Muscle layer of duodenum (tissue), 2 donors: ENCODE results near the gene EDAR.

Source experiments
- H3K27ac ChIP-seq: one replicate; pipeline ENCODE4 v1.7.0; 2013; ENCODE audit warnings: mild to moderate bottlenecking, low read length
- H3K27me3 ChIP-seq: one replicate; pipeline ENCODE4 v1.7.0; 2013; ENCODE audit warnings: low read depth, mild to moderate bottlenecking, control low read depth, low read length
- H3K36me3 ChIP-seq, 2 donors: one replicate each; pipeline ENCODE4 v1.7.0; 2013; ENCODE audit warnings: low read length in 2 of 2, control low read depth in 1 of 2, mild to moderate bottlenecking in 1 of 2; ENCODE audit not compliant: insufficient read depth in 2 of 2, control insufficient read depth in 1 of 2
- H3K4me1 ChIP-seq, 2 donors: one replicate each; pipeline ENCODE4 v1.7.0; 2013; ENCODE audit warnings: low read length in 2 of 2, mild to moderate bottlenecking in 2 of 2, control low read depth in 1 of 2, moderate library complexity in 1 of 2; ENCODE audit not compliant: insufficient read depth in 2 of 2, control insufficient read depth in 1 of 2
- H3K4me3 ChIP-seq, 2 donors: one replicate each; pipeline ENCODE4 v1.7.0; 2013; ENCODE audit warnings: low read length in 2 of 2, low read depth in 1 of 2, mild to moderate bottlenecking in 1 of 2
- H3K9me3 ChIP-seq, 2 donors: one replicate each; pipeline ENCODE4 v1.7.0; 2013; ENCODE audit warnings: low read length in 2 of 2, control low read depth in 1 of 2, mild to moderate bottlenecking in 1 of 2; ENCODE audit not compliant: control insufficient read depth in 1 of 2
- donor health status: healthy.

Gene EDAR

GRCh38 chr2:109021895-109022300 is 32.9 kb upstream of the EDAR start:
- no peaks in the 10 kb centered on the region for H3K27me3 ChIP-seq
- H3K4me3 ChIP-seq = no peak overlapping the region
- H3K9me3 ChIP-seq = no peaks in the 10 kb centered on the region
- no peaks in the 10 kb centered on the region for H3K36me3 ChIP-seq
- H3K4me1 ChIP-seq = no peaks in the 10 kb centered on the region
- no peak overlapping the region for H3K27ac ChIP-seq

- Histone ChIP-seq H3K9me3 (no peaks in the 10 kb centered on the region), H3K27ac (no peak overlapping the region), H3K27me3 (no peaks in the 10 kb centered on the region), H3K4me1 (no peaks in the 10 kb centered on the region), H3K36me3 (no peaks in the 10 kb centered on the region), H3K4me3 (no peak overlapping the region)
Measured at GRCh38 chr2:109020217-109020637, 31.2 kb upstream of the EDAR start.

- Histone ChIP-seq H3K36me3 (no peaks in the 10 kb centered on the region), H3K9me3 (no peaks in the 10 kb centered on the region), H3K27ac (no peak overlapping the region), H3K4me3 (no peak overlapping the region), H3K4me1 (no peaks in the 10 kb centered on the region), H3K27me3 (no peaks in the 10 kb centered on the region)
Measured at GRCh38 chr2:109018452-109018851, 29.4 kb upstream of the EDAR start.

- H3K4me1 ChIP-seq = no peaks in the 10 kb centered on the region
- no peak overlapping the region for H3K4me3 ChIP-seq
- H3K27me3 ChIP-seq = no peaks in the 10 kb centered on the region
- no peak overlapping the region for H3K27ac ChIP-seq
- H3K9me3 ChIP-seq = no peaks in the 10 kb centered on the region
- H3K36me3 ChIP-seq = no peaks in the 10 kb centered on the region
Measured at GRCh38 chr2:109017017-109017416, 28.0 kb upstream of the EDAR start.

- H3K9me3 ChIP-seq = no peaks in the 10 kb centered on the region
- H3K4me1 ChIP-seq = no peaks in the 10 kb centered on the region
- no peaks in the 10 kb centered on the region for H3K36me3 ChIP-seq
- no peak overlapping the region for H3K4me3 ChIP-seq
- no peak overlapping the region for H3K27ac ChIP-seq
- no peaks in the 10 kb centered on the region for H3K27me3 ChIP-seq
Measured at GRCh38 chr2:109016376-109016775, 27.4 kb upstream of the EDAR start.

GRCh38 chr2:109014476-109014875 is 25.5 kb upstream of the EDAR start:
- H3K4me3 ChIP-seq = no peak overlapping the region
- H3K27ac ChIP-seq = no peak overlapping the region
- H3K36me3 ChIP-seq = no peaks in the 10 kb centered on the region
- H3K4me1 ChIP-seq = no peaks in the 10 kb centered on the region
- H3K27me3 ChIP-seq = no peaks in the 10 kb centered on the region
- H3K9me3 ChIP-seq = no peaks in the 10 kb centered on the region

GRCh38 chr2:109013051-109013450 is 24.0 kb upstream of the EDAR start:
- Histone ChIP-seq H3K27ac (no peak overlapping the region), H3K9me3 (no peaks in the 10 kb centered on the region), H3K27me3 (no peaks in the 10 kb centered on the region), H3K36me3 (no peaks in the 10 kb centered on the region), H3K4me1 (no peaks in the 10 kb centered on the region), H3K4me3 (no peak overlapping the region)

- Histone ChIP-seq H3K27ac (no peak overlapping the region), H3K36me3 (no peaks in the 10 kb centered on the region), H3K27me3 (no peaks in the 10 kb centered on the region), H3K4me3 (no peak overlapping the region), H3K9me3 (no peaks in the 10 kb centered on the region), H3K4me1 (no peaks in the 10 kb centered on the region)
Measured at GRCh38 chr2:109009920-109010610, 21.0 kb upstream of the EDAR start.

- H3K9me3 ChIP-seq = no peaks in the 10 kb centered on the region
Measured at GRCh38 chr2:109006971-109007370, 18.0 kb upstream of the EDAR start.

GRCh38 chr2:109005686-109006204 is 16.7 kb upstream of the EDAR start:
- Histone ChIP-seq H3K9me3 (no peaks in the 10 kb centered on the region), H3K4me3 (no peak overlapping the region), H3K27ac (no peak overlapping the region), H3K27me3 (no peaks in the 10 kb centered on the region), H3K36me3 (no peaks in the 10 kb centered on the region), H3K4me1 (no peaks in the 10 kb centered on the region)

More at GRCh38 chr2:109006971-109007370, 18.0 kb upstream of the EDAR start:
- Histone ChIP-seq H3K4me3 (no peak overlapping the region), H3K4me1 (no peaks in the 10 kb centered on the region), H3K27ac (no peak overlapping the region), H3K27me3 (no peaks in the 10 kb centered on the region), H3K36me3 (no peaks in the 10 kb centered on the region)

GRCh38 chr2:109001201-109001600 is 12.2 kb upstream of the EDAR start:
- Histone ChIP-seq H3K4me3 (no peak overlapping the region), H3K27ac (no peak overlapping the region), H3K27me3 (no peaks in the 10 kb centered on the region), H3K9me3 (no peaks in the 10 kb centered on the region), H3K4me1 (no peaks in the 10 kb centered on the region), H3K36me3 (no peaks in the 10 kb centered on the region)

- Histone ChIP-seq H3K9me3 (no peaks in the 10 kb centered on the region), H3K36me3 (no peaks in the 10 kb centered on the region), H3K27me3 (no peaks in the 10 kb centered on the region), H3K4me1 (no peaks in the 10 kb centered on the region), H3K4me3 (no peak overlapping the region), H3K27ac (no peak overlapping the region)
Measured at GRCh38 chr2:109000738-109001137, 11.7 kb upstream of the EDAR start.
